ENCODE results near the gene ZBTB44.
"Not testable (repeated sequence)": the region's sequence is repeated elsewhere in the genome, so short reads cannot be mapped to it uniquely, and the experiment has no call there.

ZBTB44 gene

GRCh38 chr11:130202818-130203689 lies 111.7 kb downstream of the ZBTB44 start:
- no peak overlapping the region for H3K27ac ChIP-seq (ENCODE audit: low read length)
- peaks cover 0 to 4% of the 10 kb centered on the region in 2 donors for H3K9me3 ChIP-seq (ENCODE audit: control insufficient read depth in 1 of 2, low read length in 2 of 2)
- H3K4me1 ChIP-seq (ENCODE audit: control insufficient read depth in 1 of 2, insufficient read depth in 2 of 2, low read length in 2 of 2): no peaks in the 10 kb centered on the region
- H3K4me3 ChIP-seq (ENCODE audit: low read depth in 1 of 2, low read length in 2 of 2): no peak overlapping the region
- no peaks in the 10 kb centered on the region for H3K36me3 ChIP-seq (ENCODE audit: control insufficient read depth in 1 of 2, insufficient read depth in 2 of 2, low read length in 2 of 2)
- H3K27me3 ChIP-seq (ENCODE audit: low read depth, low read length): no peaks in the 10 kb centered on the region

GRCh38 chr11:130202009-130202817 lies 112.5 kb downstream of the ZBTB44 start:
- H3K4me1 ChIP-seq (ENCODE audit: control insufficient read depth in 1 of 2, insufficient read depth in 2 of 2, low read length in 2 of 2): no peaks in the 10 kb centered on the region
- H3K9me3 ChIP-seq (ENCODE audit: control insufficient read depth in 1 of 2, low read length in 2 of 2): peaks cover 0 to 4% of the 10 kb centered on the region in 2 donors
- H3K27me3 ChIP-seq (ENCODE audit: low read depth, low read length): no peaks in the 10 kb centered on the region
- no peak overlapping the region for H3K27ac ChIP-seq (ENCODE audit: low read length)
- H3K4me3 ChIP-seq (ENCODE audit: low read depth in 1 of 2, low read length in 2 of 2): no peak overlapping the region
- H3K36me3 ChIP-seq (ENCODE audit: control insufficient read depth in 1 of 2, insufficient read depth in 2 of 2, low read length in 2 of 2): no peaks in the 10 kb centered on the region

DNA sequence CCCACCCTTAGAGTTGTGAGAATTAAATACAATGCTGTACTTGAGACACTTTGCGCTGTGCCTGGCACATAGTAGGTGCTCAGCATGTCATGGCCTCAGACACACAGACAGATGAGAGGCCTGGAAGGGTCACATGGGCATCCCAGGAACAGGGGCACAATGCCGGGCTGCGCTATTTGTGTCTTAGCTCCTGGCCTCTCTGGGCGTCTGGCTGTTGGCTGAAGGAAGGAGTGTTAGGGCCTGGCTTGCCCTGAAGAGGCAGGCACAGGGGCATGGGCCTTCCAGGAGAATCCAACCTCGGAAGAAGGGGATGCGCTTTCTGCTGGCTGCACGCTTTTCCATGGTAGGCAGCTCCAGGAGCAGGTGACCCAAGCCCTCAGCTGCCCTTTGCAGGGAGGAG lies 113.7 kb downstream of the ZBTB44 start:
- H3K27me3 ChIP-seq (ENCODE audit: low read depth, low read length): no peaks in the 10 kb centered on the region
- H3K4me3 ChIP-seq (ENCODE audit: low read depth in 1 of 2, low read length in 2 of 2): no peak overlapping the region
- H3K36me3 ChIP-seq (ENCODE audit: control insufficient read depth in 1 of 2, insufficient read depth in 2 of 2, low read length in 2 of 2): no peaks in the 10 kb centered on the region
- H3K4me1 ChIP-seq (ENCODE audit: control insufficient read depth in 1 of 2, insufficient read depth in 2 of 2, low read length in 2 of 2): no peaks in the 10 kb centered on the region
- no peak overlapping the region for H3K27ac ChIP-seq (ENCODE audit: low read length)
- H3K9me3 ChIP-seq (ENCODE audit: control insufficient read depth in 1 of 2, low read length in 2 of 2): peaks cover 0 to 4% of the 10 kb centered on the region in 2 donors

DNA sequence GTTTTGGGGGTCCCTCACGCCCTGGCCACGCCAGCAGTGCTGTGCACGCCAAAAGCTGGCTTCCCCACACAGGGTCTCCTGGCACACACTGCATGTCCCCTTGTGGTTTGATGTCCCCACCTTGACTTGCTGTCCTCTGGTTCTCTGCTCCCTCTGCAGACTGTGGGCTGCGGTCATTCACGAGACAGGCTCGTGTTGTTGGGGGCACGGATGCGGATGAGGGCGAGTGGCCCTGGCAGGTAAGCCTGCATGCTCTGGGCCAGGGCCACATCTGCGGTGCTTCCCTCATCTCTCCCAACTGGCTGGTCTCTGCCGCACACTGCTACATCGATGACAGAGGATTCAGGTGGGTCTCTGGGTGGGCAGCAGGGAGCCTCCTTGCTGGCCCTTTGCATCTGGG lies 114.9 kb downstream of the ZBTB44 start:
- H3K36me3 ChIP-seq (ENCODE audit: control insufficient read depth in 1 of 2, insufficient read depth in 2 of 2, low read length in 2 of 2): no peaks in the 10 kb centered on the region
- no peak overlapping the region for H3K4me3 ChIP-seq (ENCODE audit: low read depth in 1 of 2, low read length in 2 of 2)
- H3K4me1 ChIP-seq (ENCODE audit: control insufficient read depth in 1 of 2, insufficient read depth in 2 of 2, low read length in 2 of 2): no peaks in the 10 kb centered on the region
- H3K27ac ChIP-seq (ENCODE audit: low read length): no peak overlapping the region
- peaks cover 0 to 4% of the 10 kb centered on the region in 2 donors for H3K9me3 ChIP-seq (ENCODE audit: control insufficient read depth in 1 of 2, low read length in 2 of 2)
- H3K27me3 ChIP-seq (ENCODE audit: low read depth, low read length): no peaks in the 10 kb centered on the region

DNA sequence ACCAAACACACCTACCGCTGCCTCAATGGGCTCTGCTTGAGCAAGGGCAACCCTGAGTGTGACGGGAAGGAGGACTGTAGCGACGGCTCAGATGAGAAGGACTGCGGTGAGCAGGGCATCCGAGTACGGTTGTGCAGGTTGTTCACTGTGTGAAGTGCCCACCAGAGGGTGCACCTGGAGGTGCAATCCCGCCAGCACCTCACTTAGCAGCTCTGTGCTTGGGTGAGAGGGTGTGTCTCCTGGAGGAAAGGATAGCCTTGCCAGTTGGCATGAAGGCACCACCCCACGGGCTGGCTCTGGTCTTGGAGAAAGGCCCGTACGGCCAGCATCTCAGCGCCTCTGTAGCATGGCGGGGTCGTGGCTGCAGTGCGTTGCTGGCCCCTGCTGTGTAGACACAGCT lies 115.8 kb downstream of the ZBTB44 start:
- Histone ChIP-seq H3K4me1 (ENCODE audit: control insufficient read depth in 1 of 2, insufficient read depth in 2 of 2, low read length in 2 of 2) (no peaks in the 10 kb centered on the region), H3K36me3 (ENCODE audit: control insufficient read depth in 1 of 2, insufficient read depth in 2 of 2, low read length in 2 of 2) (no peaks in the 10 kb centered on the region), H3K27ac (ENCODE audit: low read length) (no peak overlapping the region), H3K27me3 (ENCODE audit: low read depth, low read length) (no peaks in the 10 kb centered on the region), H3K4me3 (ENCODE audit: low read depth in 1 of 2, low read length in 2 of 2) (no peak overlapping the region), H3K9me3 (ENCODE audit: control insufficient read depth in 1 of 2, low read length in 2 of 2) (peaks cover 0 to 4% of the 10 kb centered on the region in 2 donors)

GRCh38 chr11:130198292-130198691 lies 116.4 kb downstream of the ZBTB44 start:
- Histone ChIP-seq H3K4me1 (ENCODE audit: control insufficient read depth in 1 of 2, insufficient read depth in 2 of 2, low read length in 2 of 2) (no peaks in the 10 kb centered on the region), H3K4me3 (ENCODE audit: low read depth in 1 of 2, low read length in 2 of 2) (no peak overlapping the region), H3K27me3 (ENCODE audit: low read depth, low read length) (no peaks in the 10 kb centered on the region), H3K27ac (ENCODE audit: low read length) (no peak overlapping the region), H3K9me3 (ENCODE audit: control insufficient read depth in 1 of 2, low read length in 2 of 2) (peaks cover 0 to 4% of the 10 kb centered on the region in 2 donors), H3K36me3 (ENCODE audit: control insufficient read depth in 1 of 2, insufficient read depth in 2 of 2, low read length in 2 of 2) (no peaks in the 10 kb centered on the region)

GRCh38 chr11:130197386-130198035 lies 117.2 kb downstream of the ZBTB44 start:
- Histone ChIP-seq H3K9me3 (ENCODE audit: control insufficient read depth in 1 of 2, low read length in 2 of 2) (peaks cover 0 to 4% of the 10 kb centered on the region in 2 donors), H3K27ac (ENCODE audit: low read length) (no peak overlapping the region), H3K4me3 (ENCODE audit: low read depth in 1 of 2, low read length in 2 of 2) (no peak overlapping the region), H3K27me3 (ENCODE audit: low read depth, low read length) (no peaks in the 10 kb centered on the region), H3K4me1 (ENCODE audit: control insufficient read depth in 1 of 2, insufficient read depth in 2 of 2, low read length in 2 of 2) (no peaks in the 10 kb centered on the region), H3K36me3 (ENCODE audit: control insufficient read depth in 1 of 2, insufficient read depth in 2 of 2, low read length in 2 of 2) (no peaks in the 10 kb centered on the region)

- Histone ChIP-seq H3K36me3 (ENCODE audit: control insufficient read depth in 1 of 2, insufficient read depth in 2 of 2, low read length in 2 of 2) (no peaks in the 10 kb centered on the region), H3K27me3 (ENCODE audit: low read depth, low read length) (no peaks in the 10 kb centered on the region), H3K4me1 (ENCODE audit: control insufficient read depth in 1 of 2, insufficient read depth in 2 of 2, low read length in 2 of 2) (no peaks in the 10 kb centered on the region), H3K4me3 (ENCODE audit: low read depth in 1 of 2, low read length in 2 of 2) (no peak overlapping the region), H3K9me3 (ENCODE audit: control insufficient read depth in 1 of 2, low read length in 2 of 2) (no peaks in the 10 kb centered on the region), H3K27ac (ENCODE audit: low read length) (no peak overlapping the region)
Observed at GRCh38 chr11:130194241-130195023, 120.3 kb downstream of the ZBTB44 start.

DNA sequence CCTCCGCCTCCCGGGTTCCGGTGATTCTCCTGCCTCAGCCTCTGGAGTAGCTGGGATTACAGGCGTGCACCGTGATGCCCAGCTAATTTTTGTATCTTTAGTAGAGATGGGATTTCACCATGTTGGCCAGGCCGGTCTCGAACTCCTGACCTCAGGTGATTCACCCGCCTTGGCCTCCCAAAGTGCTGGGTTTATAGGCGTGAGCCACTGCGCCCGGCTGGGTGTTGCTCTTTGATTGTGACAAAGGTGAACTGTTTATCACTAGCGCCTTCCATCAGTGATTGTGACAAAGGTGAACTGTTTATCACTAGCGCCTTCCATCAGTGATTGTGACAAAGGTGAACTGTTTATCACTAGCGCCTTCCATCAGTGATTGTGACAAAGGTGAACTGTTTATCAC lies 121.2 kb downstream of the ZBTB44 start:
- not testable (repeated sequence) for H3K27ac ChIP-seq (ENCODE audit: low read length); H3K9me3 ChIP-seq (ENCODE audit: control insufficient read depth in 1 of 2, low read length in 2 of 2); H3K36me3 ChIP-seq (ENCODE audit: control insufficient read depth in 1 of 2, insufficient read depth in 2 of 2, low read length in 2 of 2); H3K4me1 ChIP-seq (ENCODE audit: control insufficient read depth in 1 of 2, insufficient read depth in 2 of 2, low read length in 2 of 2); H3K27me3 ChIP-seq (ENCODE audit: low read depth, low read length); H3K4me3 ChIP-seq (ENCODE audit: low read depth in 1 of 2, low read length in 2 of 2)

DNA sequence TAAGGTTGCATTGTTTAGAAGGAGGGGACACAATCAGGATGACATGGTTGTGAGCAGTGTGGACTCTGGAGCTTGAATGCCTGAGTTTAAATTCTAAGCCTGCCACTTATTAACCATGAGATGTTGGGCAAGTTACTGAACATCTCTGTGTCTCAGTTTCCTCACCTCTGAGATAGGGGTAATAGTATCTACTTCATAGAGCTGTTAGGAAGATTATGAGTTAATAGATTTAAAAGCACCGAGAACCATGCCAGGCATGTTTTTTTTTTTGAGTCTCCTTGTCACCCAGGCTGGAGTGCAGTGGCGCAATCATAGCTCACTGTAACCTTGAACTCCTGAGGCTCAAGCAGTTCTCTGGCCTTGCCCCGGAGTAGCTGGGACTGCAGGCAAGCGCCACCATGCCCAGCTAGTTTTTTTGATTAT lies 121.9 kb downstream of the ZBTB44 start:
- Histone ChIP-seq H3K36me3 (ENCODE audit: control insufficient read depth in 1 of 2, insufficient read depth in 2 of 2, low read length in 2 of 2) (no peaks in the 10 kb centered on the region), H3K4me3 (ENCODE audit: low read depth in 1 of 2, low read length in 2 of 2) (no peak overlapping the region), H3K27ac (ENCODE audit: low read length) (no peak overlapping the region), H3K27me3 (ENCODE audit: low read depth, low read length) (no peaks in the 10 kb centered on the region), H3K9me3 (ENCODE audit: control insufficient read depth in 1 of 2, low read length in 2 of 2) (no peaks in the 10 kb centered on the region), H3K4me1 (ENCODE audit: control insufficient read depth in 1 of 2, insufficient read depth in 2 of 2, low read length in 2 of 2) (no peaks in the 10 kb centered on the region)
